Measurements from ENCODE around the gene HPS1.

- TF ChIP-seq CTCF (conservative IDR thresholded peaks at IDR 0.05) (no peak), ZFX (IDR thresholded peaks at IDR 0.05) (no peak)
Measured at GRCh38 chr10:98420786-98421185, 25.9 kb downstream of the HPS1 start.

Data from C4-2B (cell line).